Right cardiac atrium (tissue), 5 donors: ENCODE measurements around the gene ZNF471. TPM values are rescaled to one million over a fixed set of nuclear protein-coding genes. Genes with fewer than 3 reads are reported as not detected.
A peak's percentile ranks its signal among the peaks of the same experiment; 100 is the strongest.

Experiments
- ATAC-seq, 2 donors: fragments of 200-7000 bp; cut with Tn5 transposase; one replicate each; pipeline versions ENCODE4 v1.8.0 to v1.9.1; 2020; ENCODE audit warnings: moderate library complexity in 2 of 2, mild to moderate bottlenecking in 1 of 2
- DNase-seq, 3 donors: peaks; one replicate each; pipeline ENCODE4 v3.0.0-alpha.2; 2020
- H3K27ac ChIP-seq: one replicate; pipeline ENCODE4 v1.5.1; 2013; ENCODE audit warnings: mild to moderate bottlenecking, low read length, control low read depth, moderate library complexity
- H3K27me3 ChIP-seq: one replicate; pipeline ENCODE4 v1.6.1; 2013; ENCODE audit not compliant: control insufficient read depth, insufficient read depth
- H3K4me1 ChIP-seq: one replicate; pipeline ENCODE4 v1.6.1; 2013; ENCODE audit warnings: low read length; ENCODE audit not compliant: control insufficient read depth, insufficient read depth
- H3K4me3 ChIP-seq: one replicate; pipeline ENCODE4 v1.5.1; 2013; ENCODE audit warnings: low read length, control low read depth
- H3K9me3 ChIP-seq: one replicate; pipeline ENCODE4 v1.6.1; 2013; ENCODE audit warnings: low read length; ENCODE audit not compliant: control insufficient read depth
- WGBS: extraction: QIAGEN DNeasy Blood & Tissue Kit; methylation state at CpG from one replicate; pipeline ENCODE4 v1.1.7; 2013; 5-methylcytosine and 5-hydroxymethylcytosine counted together
- intact Hi-C, 4 donors: fragments of 100-400 bp; cut with DNase I; formaldehyde crosslinking; loops; one replicate each; pipeline versions ENCODE4 v1.11.0 to v1.14.0; 2022 to 2023
- polyA plus RNA-seq: library from polyadenylated mRNA; stranded (reverse); fragments of 200-250 nt; gene quantifications from one replicate; pipeline ENCODE4 v1.2.3, GENCODE V29; 2013
- total RNA-seq, 4 donors: library from RNA; stranded (reverse); fragmentation: NEBNext Ultra II Directional; extraction: Animal tissue kit (Norgen Biotek cat#: 25700); gene quantifications; one replicate each; pipeline ENCODE4 v1.2.1, GENCODE V29; 2021
- donor health status: healthy with polysubstance abuse.
- donor health status: DM: no; HTN: yes; CAD: no.
- donor health status: DM: no; HTN: no; CAD: no.
- donor health status: DM: no; HTN: yes; CAD: no; lungs with severe emphysema.
- donor health status: DM: yes; HTN: yes; CAD: no.

The ZNF471 gene
- total and polyA plus RNA-seq, 5 donors: 2.8 to 9.3 (median 5.7) TPM

GRCh38 chr19:56537442-56537841, 29.8 kb downstream of the ZNF471 start:
- no peak overlapping the region for H3K27ac ChIP-seq
- intact Hi-C loops: no loop called here
- 90% methylated on average over 3 of the region's 3 CpGs for WGBS
- H3K4me1 ChIP-seq: peaks cover 4% of the 10 kb centered on the region
- H3K4me3 ChIP-seq: no peak overlapping the region
- no peaks in the 10 kb centered on the region for H3K27me3 ChIP-seq
- no peak for DNase-seq
- H3K9me3 ChIP-seq: peaks cover 6% of the 10 kb centered on the region
- no peak for ATAC-seq

DNA sequence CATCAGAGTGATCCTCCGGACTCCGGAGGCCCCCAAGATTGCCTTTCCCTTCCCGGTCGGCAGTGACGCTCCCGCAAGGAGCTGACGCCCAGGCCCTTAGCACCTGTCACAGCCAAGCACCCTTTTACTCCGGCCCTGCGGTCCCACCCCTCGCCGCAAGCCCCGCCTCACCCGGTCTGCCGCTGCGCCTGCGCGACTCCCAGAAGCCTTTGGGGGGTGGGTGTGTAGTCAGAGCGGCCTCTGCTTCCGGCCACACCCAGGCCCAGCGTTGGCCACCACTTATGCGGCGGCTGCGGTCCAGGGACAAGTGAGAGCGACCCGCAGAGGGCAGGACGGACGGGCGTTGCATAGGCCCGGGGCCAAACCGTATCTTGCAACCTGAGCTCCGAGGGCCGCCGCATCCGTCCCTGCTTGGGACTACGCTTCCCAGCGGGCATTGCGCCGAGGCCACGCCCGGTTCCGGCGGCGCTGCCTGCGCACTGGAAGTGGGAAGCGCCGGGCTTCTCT, 30.7 kb downstream of the ZNF471 start:
- peaks cover 6% of the 10 kb centered on the region for H3K9me3 ChIP-seq
- no peaks in the 10 kb centered on the region for H3K27me3 ChIP-seq
- intact Hi-C loops: loop anchor here in 1 of 4 donors (2.0 kb wide), 1 partner anchor 30 kb away; no protein-coding TSS in a partner anchor
- H3K4me3 ChIP-seq: peak overlapping the region; percentile 79
- ATAC-seq: peak; percentile 99
- WGBS: under 1% methylated on average over 46 of the region's 46 CpGs
- peak overlapping the region; percentile 99 for H3K27ac ChIP-seq
- H3K4me1 ChIP-seq: peaks cover 4% of the 10 kb centered on the region
- DNase-seq: peak; percentile 92 to 97 (median 96)

DNA sequence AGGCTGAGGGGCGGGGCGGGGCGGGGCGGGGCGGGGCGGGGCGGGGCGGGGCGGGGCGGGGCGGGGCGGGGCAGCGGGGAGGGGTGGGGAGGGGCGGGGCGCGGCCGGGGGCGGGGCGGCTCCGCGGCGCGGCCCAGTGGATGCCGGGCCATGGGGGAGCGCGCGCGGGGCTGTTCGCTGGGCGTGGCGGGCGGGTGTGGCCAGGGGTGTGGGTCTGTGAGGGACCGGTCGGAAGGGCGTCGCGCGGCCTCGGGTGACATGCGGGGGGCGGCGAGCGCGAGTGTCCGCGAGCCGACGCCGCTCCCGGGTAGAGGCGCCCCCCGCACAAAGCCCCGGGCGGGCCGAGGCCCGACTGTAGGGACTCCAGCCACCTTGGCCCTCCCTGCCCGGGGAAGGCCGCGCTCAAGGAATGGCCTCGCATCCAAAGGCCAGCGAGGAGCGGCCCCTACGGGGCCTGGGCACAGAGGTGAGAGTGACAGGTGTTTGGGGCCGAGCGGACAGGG, 31.2 kb downstream of the ZNF471 start, which contains the start of gene ZFP28:
ZFP28 (plus strand) TSS at position 188 of the 503 bp plus-strand sequence; CDS start at position 259, 71 bp downstream.
- H3K4me1 ChIP-seq: peaks cover 4% of the 10 kb centered on the region
- peak within 1 kb of the TSS; percentile 79 for H3K4me3 ChIP-seq
- DNase-seq (peak; percentile 88 to 95 (median 92)), ATAC-seq (peak; percentile 90)
- H3K27me3 ChIP-seq: no peaks in the 10 kb centered on the region
- WGBS: under 1% methylated on average over 51 of the region's 65 CpGs
- H3K27ac ChIP-seq: peak within 1 kb of the TSS; percentile 99
- intact Hi-C loops: loop anchor here in 1 of 4 donors (2.0 kb wide), 1 partner anchor 30 kb away; no protein-coding TSS in a partner anchor
- H3K9me3 ChIP-seq: peaks cover 4% of the 10 kb centered on the region

DNA sequence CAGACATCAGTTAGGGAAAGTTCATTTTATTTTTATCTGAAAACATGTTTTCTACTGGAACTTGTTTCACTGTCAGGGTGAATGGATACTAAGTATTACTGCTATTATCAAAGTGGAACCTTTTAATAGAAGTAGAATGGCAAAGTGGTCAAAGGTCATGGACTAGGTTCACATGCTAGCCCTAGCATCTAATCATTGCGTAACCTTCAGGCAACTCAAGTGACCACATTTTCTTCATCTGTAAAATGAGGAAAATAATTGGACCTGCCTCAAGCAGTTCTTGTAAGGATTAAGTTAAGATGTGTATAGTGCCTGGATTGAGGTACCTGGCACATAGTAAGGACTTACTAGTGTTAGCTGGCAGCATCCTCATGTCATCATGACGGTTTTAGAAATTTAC, 36.1 kb downstream of the ZNF471 start:
- Histone ChIP-seq H3K9me3 (peaks cover 9% of the 10 kb centered on the region), H3K4me3 (no peak overlapping the region), H3K27ac (no peak overlapping the region), H3K4me1 (peaks cover 4% of the 10 kb centered on the region), H3K27me3 (no peaks in the 10 kb centered on the region)
- 97% methylated on average over 2 of the region's 2 CpGs for WGBS
- ATAC-seq (no peak), DNase-seq (no peak)
- intact Hi-C loops: no loop called here

DNA sequence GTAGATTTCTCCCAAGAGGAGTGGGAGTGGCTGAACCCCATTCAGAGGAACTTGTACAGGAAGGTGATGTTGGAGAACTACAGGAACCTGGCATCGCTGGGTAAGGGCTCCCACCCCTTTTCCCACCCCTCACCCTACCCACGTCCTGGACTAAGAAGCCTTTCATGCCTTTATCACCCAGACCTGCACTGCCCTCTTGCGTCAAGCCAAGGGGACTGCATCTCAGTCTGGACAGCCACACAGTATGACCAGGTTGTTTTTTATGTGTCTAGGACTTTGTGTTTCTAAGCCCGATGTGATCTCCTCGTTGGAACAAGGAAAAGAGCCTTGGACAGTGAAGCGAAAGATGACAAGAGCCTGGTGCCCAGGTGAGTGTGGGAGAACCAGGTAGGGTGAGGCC, 39.9 kb downstream of the ZNF471 start:
- intact Hi-C loops: no loop called here
- no peak overlapping the region for H3K27ac ChIP-seq
- DNase-seq (no peak), ATAC-seq (no peak)
- H3K27me3 ChIP-seq: no peaks in the 10 kb centered on the region
- 59% methylated on average over 6 of the region's 6 CpGs for WGBS
- no peak overlapping the region for H3K4me3 ChIP-seq
- H3K4me1 ChIP-seq: no peaks in the 10 kb centered on the region
- peaks cover 13% of the 10 kb centered on the region for H3K9me3 ChIP-seq

DNA sequence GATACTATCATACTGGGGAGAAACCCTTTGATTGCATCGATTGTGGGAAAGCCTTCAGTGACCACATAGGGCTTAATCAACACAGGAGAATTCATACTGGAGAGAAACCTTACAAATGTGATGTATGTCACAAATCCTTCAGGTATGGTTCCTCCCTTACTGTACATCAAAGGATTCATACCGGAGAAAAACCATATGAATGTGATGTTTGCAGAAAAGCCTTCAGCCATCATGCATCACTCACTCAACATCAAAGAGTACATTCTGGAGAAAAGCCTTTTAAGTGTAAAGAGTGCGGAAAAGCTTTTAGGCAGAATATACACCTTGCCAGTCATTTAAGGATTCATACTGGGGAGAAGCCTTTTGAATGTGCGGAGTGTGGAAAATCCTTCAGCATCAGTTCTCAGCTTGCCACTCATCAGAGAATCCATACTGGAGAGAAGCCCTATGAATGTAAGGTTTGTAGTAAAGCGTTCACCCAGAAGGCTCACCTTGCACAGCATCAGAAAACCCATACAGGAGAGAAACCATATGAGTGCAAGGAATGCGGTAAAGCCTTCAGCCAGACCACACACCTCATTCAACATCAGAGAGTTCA, 46.7 kb downstream of the ZNF471 start:
- 98% methylated on average over 6 of the region's 6 CpGs for WGBS
- Histone ChIP-seq H3K27me3 (no peaks in the 10 kb centered on the region), H3K4me1 (no peaks in the 10 kb centered on the region), H3K4me3 (peak overlapping the region; percentile 27), H3K9me3 (peaks cover 18% of the 10 kb centered on the region), H3K27ac (no peak overlapping the region)
- intact Hi-C loops: no loop called here
- ATAC-seq: no peak
- DNase-seq: no peak

DNA sequence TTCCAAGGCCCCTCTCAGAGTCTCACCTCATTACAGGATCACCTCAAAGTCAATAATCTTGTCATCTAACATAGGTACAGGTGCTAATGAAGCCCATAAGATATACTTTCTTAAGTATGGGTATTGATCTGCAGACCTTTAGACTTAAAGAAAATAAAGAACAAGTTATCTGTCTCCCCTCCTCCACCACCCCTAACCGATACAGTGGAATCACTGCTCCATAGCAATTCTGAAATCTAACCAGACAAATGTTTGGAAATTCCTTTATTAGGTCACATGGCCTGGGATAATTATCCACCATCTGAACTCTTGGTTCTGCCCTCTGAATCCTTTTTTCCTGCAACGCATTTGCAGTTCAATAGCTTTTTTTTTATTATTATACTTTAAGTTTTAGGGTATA, 55.1 kb downstream of the ZNF471 start:
- Histone ChIP-seq H3K4me3 (no peak overlapping the region), H3K27ac (no peak overlapping the region), H3K27me3 (no peaks in the 10 kb centered on the region), H3K4me1 (peaks cover under 1% of the 10 kb centered on the region), H3K9me3 (peaks cover 3% of the 10 kb centered on the region)
- DNase-seq (no peak), ATAC-seq (no peak)
- 98% methylated on average over 2 of the region's 2 CpGs for WGBS
- intact Hi-C loops: loop anchor here in 1 of 4 donors (10.0 kb wide), 1 partner anchor 158 kb away; the partner anchor contains the start of gene ZNF583

- intact Hi-C loops: loop anchor here in 1 of 4 donors (10.0 kb wide), 1 partner anchor 162 kb away; the partner anchor contains the start of gene ZNF583
- WGBS: under 1% methylated on average over 23 of the region's 23 CpGs
- peaks cover 6% of the 10 kb centered on the region for H3K9me3 ChIP-seq
Measured at GRCh38 chr19:56566904-56567273, 59.2 kb downstream of the ZNF471 start.

DNA sequence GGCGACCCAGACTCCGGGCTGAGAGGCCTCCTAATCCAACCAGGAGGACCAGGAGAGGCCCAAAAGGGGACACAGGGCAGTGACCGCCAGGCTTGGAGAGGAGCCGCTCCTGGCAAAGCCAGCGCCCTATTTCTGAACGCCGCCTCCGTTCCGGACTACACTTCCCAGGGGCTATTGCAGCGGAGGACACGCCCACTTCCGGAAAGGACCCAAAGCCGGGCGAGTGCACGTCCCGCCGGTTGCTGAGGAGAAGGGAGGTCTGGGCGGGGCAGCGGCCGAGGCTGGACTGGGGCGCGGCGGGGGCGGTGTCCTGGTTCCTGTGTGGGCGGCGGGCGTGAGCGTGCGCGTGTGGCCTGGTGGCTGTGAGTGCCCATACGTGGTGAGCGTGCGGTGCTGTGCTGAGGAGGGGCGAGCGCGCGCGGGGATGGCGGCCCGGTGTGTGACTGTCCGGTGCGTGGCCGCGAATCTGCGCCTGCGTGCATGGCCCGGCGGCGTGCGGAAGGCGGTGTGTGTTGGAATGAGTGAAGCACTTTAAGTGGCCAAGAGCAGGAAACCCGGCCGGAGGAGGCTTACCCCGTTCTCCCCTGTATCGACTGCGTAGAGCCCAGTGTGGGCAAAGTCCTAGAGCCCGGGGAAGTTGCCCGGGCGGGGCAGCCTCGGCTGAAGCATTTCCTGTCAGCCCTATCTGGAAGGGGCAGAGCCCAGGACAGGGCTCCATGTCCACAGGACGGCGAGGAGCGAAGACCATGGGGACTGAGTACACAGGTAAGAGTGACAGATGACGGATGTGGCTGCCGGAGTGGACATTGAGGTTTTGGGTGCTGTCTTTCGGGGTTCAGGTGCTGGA, 59.8 kb downstream of the ZNF471 start, which contains the start of gene ZNF470:
ZNF470 (plus strand) TSS at position 195 of the 847 bp plus-strand sequence. CDS start 2,844 bp downstream, outside the sequence.
- Histone ChIP-seq H3K4me1 (peaks cover 7% of the 10 kb centered on the region), H3K9me3 (peaks cover 4% of the 10 kb centered on the region), H3K4me3 (peak within 1 kb of the TSS; percentile 82), H3K27me3 (no peaks in the 10 kb centered on the region), H3K27ac (peak within 1 kb of the TSS; percentile 88)
- ATAC-seq (peak; percentile 100), DNase-seq (peak; percentile 97 to 98 (median 98))
- WGBS: 3% methylated on average over 66 of the region's 66 CpGs
- intact Hi-C loops: loop anchor here in 1 of 4 donors (10.0 kb wide), 1 partner anchor 163 kb away; the partner anchor contains the start of gene ZNF583

More at GRCh38 chr19:56566904-56567273, 59.2 kb downstream of the ZNF471 start:
- peak overlapping the region; percentile 82 for H3K4me3 ChIP-seq
- DNase-seq (peak; percentile 63 to 88 (median 86)), ATAC-seq (peak; percentile 80 to 81)
- no peaks in the 10 kb centered on the region for H3K27me3 ChIP-seq
- peaks cover 7% of the 10 kb centered on the region for H3K4me1 ChIP-seq
- H3K27ac ChIP-seq: peak overlapping the region; percentile 88

DNA sequence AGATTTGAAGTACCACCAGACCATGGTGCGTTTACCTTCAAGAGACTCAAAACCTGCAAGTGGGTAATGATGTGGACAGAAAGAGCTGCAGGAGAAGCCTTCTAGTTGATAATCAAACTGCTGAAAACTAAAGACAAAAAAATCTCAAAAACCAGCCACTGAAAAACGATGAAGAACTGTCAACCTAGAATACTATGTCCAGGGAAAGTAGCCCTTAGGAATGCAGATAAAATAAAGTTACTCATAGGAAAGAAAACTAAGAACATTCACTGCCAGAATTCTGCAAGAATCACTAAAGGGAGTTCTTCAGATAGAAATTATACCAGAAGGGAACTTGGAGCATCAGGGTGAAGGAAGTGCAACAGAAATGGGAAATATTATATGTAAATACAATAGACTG, 64.9 kb downstream of the ZNF471 start:
- no peak for ATAC-seq
- H3K27me3 ChIP-seq: no peaks in the 10 kb centered on the region
- peaks cover 9% of the 10 kb centered on the region for H3K9me3 ChIP-seq
- DNase-seq: no peak
- H3K4me1 ChIP-seq: peaks cover 7% of the 10 kb centered on the region
- no peak overlapping the region for H3K4me3 ChIP-seq
- H3K27ac ChIP-seq: no peak overlapping the region
- intact Hi-C loops: no loop called here
- 46% methylated on average over 2 of the region's 2 CpGs for WGBS
